Measurements from ENCODE around the gene SZRD1. TPM values are rescaled to one million over a fixed set of nuclear protein-coding genes. Genes with fewer than 3 reads are reported as not detected.

SZRD1 gene
- total RNA-seq, 2 donors from 2014 or later = 54.4 to 81.2 TPM

DNA sequence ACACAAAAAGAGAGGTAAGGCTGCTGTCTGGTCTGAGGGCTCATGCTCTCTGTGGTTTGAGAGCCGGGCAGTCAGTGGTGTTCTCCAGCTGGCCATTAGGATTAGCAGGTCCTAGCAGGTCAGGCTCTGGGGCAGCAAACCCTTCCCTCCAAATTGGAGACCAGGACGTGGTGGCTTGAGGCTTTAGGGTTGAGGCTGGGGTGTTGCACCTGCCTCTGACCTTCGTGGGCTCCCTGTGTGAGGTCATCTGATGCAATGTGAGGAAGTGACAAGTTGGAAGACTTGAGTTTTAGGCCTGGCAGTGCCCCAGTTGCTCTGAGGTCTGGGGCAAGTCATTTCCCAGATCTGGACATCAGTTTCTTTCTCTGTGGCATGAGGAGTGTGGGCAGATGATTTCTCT, 24.4 kb downstream of the SZRD1 start:
- no peak for TF ChIP-seq CTCF (IDR thresholded peaks at IDR 0.05)
- peaks cover 31% of the 10 kb centered on the region for H3K36me3 ChIP-seq
- no peak overlapping the region for H3K27ac ChIP-seq
- no peak for DNase-seq (ENCODE audit: low spot score)
- no peaks in the 10 kb centered on the region for H3K27me3 ChIP-seq
- H3K4me3 ChIP-seq = no peak overlapping the region
- no peaks in the 10 kb centered on the region for H3K9me3 ChIP-seq
- peaks cover 0 to 69% of the 10 kb centered on the region in 2 donors for H3K4me1 ChIP-seq

DNA sequence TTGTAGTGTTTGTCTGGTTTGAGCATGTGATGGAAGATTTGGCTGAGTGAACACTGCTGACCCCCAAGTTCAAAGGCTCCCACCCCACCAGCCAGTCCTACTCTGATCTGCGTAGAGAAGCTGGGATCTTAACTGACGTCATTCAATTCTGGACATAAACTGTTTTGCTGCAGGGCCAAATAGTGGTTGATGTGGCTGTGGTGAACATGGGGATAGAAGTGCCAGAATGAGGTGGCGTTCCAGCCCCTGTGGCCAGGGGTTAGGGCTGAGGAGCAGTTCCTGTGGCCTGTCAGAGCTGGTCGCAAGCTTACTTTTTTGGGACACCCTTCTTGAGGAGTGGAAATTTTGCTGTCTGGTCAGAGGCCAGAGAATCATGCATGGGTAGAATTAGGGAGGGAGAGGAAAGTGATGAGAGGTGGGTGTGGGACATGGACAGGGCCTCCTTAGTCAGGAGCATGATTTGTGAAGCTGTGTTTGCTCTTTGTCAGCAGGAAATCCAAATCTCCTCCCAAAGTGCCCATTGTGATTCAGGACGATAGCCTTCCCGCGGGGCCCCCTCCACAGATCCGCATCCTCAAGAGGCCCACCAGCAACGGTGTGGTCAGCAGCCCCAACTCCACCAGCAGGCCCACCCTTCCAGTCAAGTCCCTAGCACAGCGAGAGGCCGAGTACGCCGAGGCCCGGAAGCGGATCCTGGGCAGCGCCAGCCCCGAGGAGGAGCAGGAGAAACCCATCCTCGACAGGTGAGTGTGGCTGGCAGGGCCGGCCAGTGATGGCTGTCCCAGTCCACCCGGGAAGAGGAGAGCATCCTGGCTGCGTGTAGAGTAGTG, 25.9 kb downstream of the SZRD1 start:
- DNase-seq (ENCODE audit: low spot score) = no peak
- Histone ChIP-seq H3K27ac (no peak overlapping the region), H3K4me1 (peaks cover 0 to 61% of the 10 kb centered on the region in 2 donors)

GRCh38 chr1:16393570-16394521, 26.8 kb downstream of the SZRD1 start:
- H3K4me3 ChIP-seq = no peak overlapping the region
- peaks cover 0 to 57% of the 10 kb centered on the region in 2 donors for H3K4me1 ChIP-seq
- H3K36me3 ChIP-seq = peaks cover 38% of the 10 kb centered on the region
- TF ChIP-seq CTCF (IDR thresholded peaks at IDR 0.05) = no peak
- DNase-seq (ENCODE audit: low spot score) = no peak
- no peak overlapping the region for H3K27ac ChIP-seq
- no peaks in the 10 kb centered on the region for H3K27me3 ChIP-seq
- H3K9me3 ChIP-seq = no peaks in the 10 kb centered on the region

More for the DNA sequence above, 25.9 kb downstream of the SZRD1 start:
- H3K4me3 ChIP-seq = no peak overlapping the region
- TF ChIP-seq CTCF (IDR thresholded peaks at IDR 0.05) = no peak
- H3K9me3 ChIP-seq = no peaks in the 10 kb centered on the region
- H3K27me3 ChIP-seq = no peaks in the 10 kb centered on the region
- H3K36me3 ChIP-seq = peaks cover 38% of the 10 kb centered on the region

DNA sequence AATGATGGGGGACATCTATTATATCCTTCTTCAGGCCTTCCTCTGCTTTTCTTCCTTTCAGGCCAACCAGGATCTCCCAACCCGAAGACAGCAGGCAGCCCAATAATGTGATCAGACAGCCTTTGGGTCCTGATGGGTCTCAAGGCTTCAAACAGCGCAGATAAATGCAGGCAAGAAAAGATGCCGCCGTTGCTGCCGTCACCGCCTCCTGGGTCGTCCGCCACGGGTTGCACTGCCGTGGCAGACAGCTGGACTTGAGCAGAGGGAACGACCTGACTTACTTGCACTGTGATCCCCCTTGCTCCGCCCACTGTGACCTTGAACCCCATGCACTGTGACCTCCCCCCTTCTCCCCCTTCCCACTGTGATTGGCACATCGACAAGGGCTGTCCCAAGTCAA, 27.9 kb downstream of the SZRD1 start:
- Histone ChIP-seq H3K4me1 (peaks cover 0 to 53% of the 10 kb centered on the region in 2 donors), H3K27me3 (no peaks in the 10 kb centered on the region), H3K9me3 (no peaks in the 10 kb centered on the region), H3K36me3 (peaks cover 38% of the 10 kb centered on the region), H3K4me3 (no peak overlapping the region), H3K27ac (no peak overlapping the region)
- no peak for TF ChIP-seq CTCF (IDR thresholded peaks at IDR 0.05)
- DNase-seq (ENCODE audit: low spot score) = no peak

- peaks cover 38% of the 10 kb centered on the region for H3K36me3 ChIP-seq
- TF ChIP-seq CTCF (IDR thresholded peaks at IDR 0.05) = no peak
- H3K27me3 ChIP-seq = no peaks in the 10 kb centered on the region
- no peaks in the 10 kb centered on the region for H3K9me3 ChIP-seq
- DNase-seq (ENCODE audit: low spot score) = no peak
- H3K27ac ChIP-seq = no peak overlapping the region
- H3K4me1 ChIP-seq = peaks cover 0 to 37% of the 10 kb centered on the region in 2 donors
- no peak overlapping the region for H3K4me3 ChIP-seq
Observed at GRCh38 chr1:16396591-16396990, 29.5 kb downstream of the SZRD1 start.
